Keratinocyte (primary cell): ENCODE data around the gene OR51I2.

ENCODE experiments used
- CTCF ChIP-seq, 3 experiments: IDR thresholded peaks in 1 of 3; conservative IDR thresholded peaks in 1 of 3; optimal IDR thresholded peaks in 1 of 3; 2 replicates in 2 of 3; 3 replicates in 1 of 3; pipeline versions ENCODE3 to v1.5.1; 2011; ENCODE audit warnings: low read length in 3 of 3, mild to moderate bottlenecking in 3 of 3, moderate library complexity in 2 of 3, control low read depth in 1 of 3, inconsistent platforms in 1 of 3; ENCODE audit not compliant: insufficient read depth in 2 of 3; ENCODE audit errors: extremely low read depth in 1 of 3
- EZH2 ChIP-seq: IDR thresholded peaks from one replicate; pipeline ENCODE4 v1.6.1; 2012; ENCODE audit warnings: inconsistent platforms, mild to moderate bottlenecking, low read length, moderate library complexity

DNA sequence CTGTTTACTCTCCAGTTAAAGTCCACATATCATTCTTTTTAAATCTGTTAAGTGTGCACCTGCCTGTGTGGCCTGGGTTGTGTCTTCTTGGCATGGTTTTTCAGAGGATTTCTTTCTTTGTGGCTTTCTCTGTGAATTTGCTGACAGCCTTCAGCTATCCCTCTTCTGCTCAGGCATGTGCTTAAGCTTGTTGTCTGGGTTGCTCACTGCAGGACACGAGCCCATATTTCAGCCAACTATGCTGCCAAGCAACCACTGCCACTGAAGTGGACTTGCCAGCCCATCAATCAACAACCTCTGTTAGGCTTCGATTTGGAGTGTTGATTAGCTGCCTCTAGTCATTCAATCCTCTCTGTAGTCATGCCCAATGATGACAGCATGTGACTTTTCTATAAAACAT, 18.4 kb downstream of the OR51I2 start:
- TF ChIP-seq CTCF (optimal IDR thresholded peaks at IDR 0.05 in 1 of 3, IDR thresholded peaks at IDR 0.05 in 1 of 3, conservative IDR thresholded peaks at IDR 0.05 in 1 of 3; ENCODE audit: extremely low read depth in 1 of 3, insufficient read depth in 2 of 3, low read length in 3 of 3), result no peak
- no peak for TF ChIP-seq EZH2
